ENCODE measurements around the gene PRSS23.

DNA sequence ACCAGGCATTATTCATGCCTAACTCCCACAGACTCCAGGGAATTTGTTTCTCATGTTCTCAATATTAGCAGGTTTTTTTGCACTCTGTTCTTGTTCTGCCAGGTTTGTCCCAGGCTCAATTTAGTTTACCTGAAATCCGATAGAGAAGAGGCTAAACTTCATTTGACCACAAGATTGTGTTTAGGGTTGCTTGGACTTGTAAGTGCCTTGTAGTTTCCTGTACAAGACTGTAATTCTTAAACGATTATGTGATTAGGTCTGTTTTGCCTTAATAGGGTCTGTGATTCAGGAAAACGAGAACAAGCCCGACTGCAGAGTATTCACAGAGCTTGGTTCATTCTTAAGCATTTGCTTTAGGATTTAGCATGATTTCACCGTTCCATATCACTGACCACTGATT lies 1.8 kb downstream of the PRSS23 start:
- TF ChIP-seq CTCF (IDR thresholded peaks at IDR 0.05) = no peak
- TF ChIP-seq POLR2AphosphoS5 (IDR thresholded peaks at IDR 0.05) = no peak
- TF ChIP-seq POLR2A (IDR thresholded peaks at IDR 0.05) = no peak
- TF ChIP-seq EP300 (IDR thresholded peaks at IDR 0.05) = no peak
